Kidney (tissue), 14 donors: ENCODE measurements around the gene COX6A2. TPM values are rescaled to one million over a fixed set of nuclear protein-coding genes. Genes with fewer than 3 reads are reported as not detected.

ENCODE experiments used
- DNase-seq, 5 donors: peaks; one replicate each; pipeline ENCODE4 v3.0.0-alpha.2; 2013 to 2020
- FAIRE-seq: peaks from 2 replicates; lab custom pipeline; 2012; peaks lifted over from hg19 to GRCh38; lab: Jason Lieb, UNC
- H3K27ac ChIP-seq, 2 donors: one replicate each; pipeline ENCODE4 v1.7.0; 2013; ENCODE audit warnings: low read depth in 2 of 2, low read length in 2 of 2, inconsistent platforms in 1 of 2
- H3K27me3 ChIP-seq: one replicate; pipeline ENCODE4 v1.7.1; 2013; ENCODE audit warnings: low read length, inconsistent platforms; ENCODE audit not compliant: control insufficient read depth, insufficient read depth
- H3K36me3 ChIP-seq, 3 donors: one replicate each; pipeline versions ENCODE4 v1.7.0 to v1.7.1; 2013; ENCODE audit warnings: low read length in 3 of 3, control low read depth in 1 of 3, inconsistent platforms in 1 of 3; ENCODE audit not compliant: insufficient read depth in 3 of 3, control insufficient read depth in 2 of 3
- H3K4me1 ChIP-seq, 3 donors: one replicate each; pipeline versions ENCODE4 v1.7.0 to v1.7.1; 2013; ENCODE audit warnings: low read length in 3 of 3, inconsistent platforms in 1 of 3, low read depth in 1 of 3; ENCODE audit not compliant: control insufficient read depth in 2 of 3, insufficient read depth in 2 of 3
- H3K4me3 ChIP-seq, 3 donors: one replicate each; pipeline versions ENCODE4 v1.7.0 to v1.8.1; 2013; ENCODE audit warnings: low read length in 3 of 3, control low read depth in 1 of 3, inconsistent platforms in 1 of 3
- H3K9ac ChIP-seq, 3 donors: one replicate each; pipeline versions ENCODE4 v1.7.0 to v1.7.1; 2013; ENCODE audit warnings: low read length in 3 of 3, control low read depth in 1 of 3, inconsistent platforms in 1 of 3
- H3K9me3 ChIP-seq, 3 donors: one replicate each; pipeline versions ENCODE4 v1.7.0 to v1.7.1; 2013; ENCODE audit warnings: low read length in 3 of 3, control low read depth in 1 of 3, inconsistent platforms in 1 of 3; ENCODE audit not compliant: control insufficient read depth in 2 of 3, insufficient read depth in 1 of 3
- intact Hi-C: fragments of 100-400 bp; cut with DNase I; formaldehyde crosslinking; loops from one replicate; pipeline ENCODE4 v1.11.1; 2022
- polyA plus RNA-seq: library from polyadenylated mRNA; stranded (reverse); fragments of 350-450 nt; fragmentation: Illumina TruSeq; extraction: RNeasy Lipid Tissue Mini Kit (QIAGEN cat#74804); gene quantifications from one replicate; pipeline ENCODE4 v1.2.3, GENCODE V29; 2014; ENCODE audit warnings: low read depth, low replicate concordance; ENCODE audit not compliant: insufficient read depth
- total RNA-seq: library from RNA; stranded (reverse); fragmentation: NEBNext Ultra II Directional; extraction: Animal tissue kit (Norgen Biotek cat#: 25700); gene quantifications from one replicate; pipeline ENCODE4 v1.2.1, GENCODE V29; 2021
- TF ChIP-seq, protein P1 (sequence below): IDR thresholded peaks from 3 replicates; pipeline ENCODE4 v1.5.1; 2012; ENCODE audit warnings: mild to moderate bottlenecking, moderate library complexity, borderline replicate concordance; ENCODE audit not compliant: insufficient read depth; ENCODE audit errors: extremely low read depth
- donor health status: control.
- donor health status: control.
- donor health status: control.
- donor health status: control.
- donor health status: control.
- donor health status: DM: yes; HTN: yes; CAD: no.
- donor health status: Normal renal cell carcinoma (clear cell type).

Gene COX6A2
- total and polyA plus RNA-seq, 2 donors from 2014 or later: 5.5 TPM; not detected in 1

- DNase-seq: peak in 1 of 5 donors; percentile 16
- peak overlapping the region; percentile 51 to 60 for H3K27ac ChIP-seq
- no peak for FAIRE-seq
- intact Hi-C loops: no loop called here
- H3K27me3 ChIP-seq: no peaks in the 10 kb centered on the region
- H3K4me1 ChIP-seq: peaks cover 0 to 7% (median 0%) of the 10 kb centered on the region in 3 donors
- no peaks in the 10 kb centered on the region for H3K9me3 ChIP-seq
- no peak overlapping the region for H3K4me3 ChIP-seq
- TF ChIP-seq, protein P1, sequence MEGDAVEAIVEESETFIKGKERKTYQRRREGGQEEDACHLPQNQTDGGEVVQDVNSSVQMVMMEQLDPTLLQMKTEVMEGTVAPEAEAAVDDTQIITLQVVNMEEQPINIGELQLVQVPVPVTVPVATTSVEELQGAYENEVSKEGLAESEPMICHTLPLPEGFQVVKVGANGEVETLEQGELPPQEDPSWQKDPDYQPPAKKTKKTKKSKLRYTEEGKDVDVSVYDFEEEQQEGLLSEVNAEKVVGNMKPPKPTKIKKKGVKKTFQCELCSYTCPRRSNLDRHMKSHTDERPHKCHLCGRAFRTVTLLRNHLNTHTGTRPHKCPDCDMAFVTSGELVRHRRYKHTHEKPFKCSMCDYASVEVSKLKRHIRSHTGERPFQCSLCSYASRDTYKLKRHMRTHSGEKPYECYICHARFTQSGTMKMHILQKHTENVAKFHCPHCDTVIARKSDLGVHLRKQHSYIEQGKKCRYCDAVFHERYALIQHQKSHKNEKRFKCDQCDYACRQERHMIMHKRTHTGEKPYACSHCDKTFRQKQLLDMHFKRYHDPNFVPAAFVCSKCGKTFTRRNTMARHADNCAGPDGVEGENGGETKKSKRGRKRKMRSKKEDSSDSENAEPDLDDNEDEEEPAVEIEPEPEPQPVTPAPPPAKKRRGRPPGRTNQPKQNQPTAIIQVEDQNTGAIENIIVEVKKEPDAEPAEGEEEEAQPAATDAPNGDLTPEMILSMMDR: no peak
- H3K36me3 ChIP-seq: peaks cover 0 to 10% (median 0%) of the 10 kb centered on the region in 3 donors
- no peak overlapping the region for H3K9ac ChIP-seq
Measured at GRCh38 chr16:31467151-31467773, 39.1 kb upstream of the COX6A2 start.

GRCh38 chr16:31466381-31466841 is 38.3 kb upstream of the COX6A2 start:
- no peaks in the 10 kb centered on the region for H3K27me3 ChIP-seq
- FAIRE-seq (no peak), DNase-seq (peak in 1 of 5 donors; percentile 80)
- peaks cover 0 to 10% (median 2%) of the 10 kb centered on the region in 3 donors for H3K36me3 ChIP-seq
- no peak overlapping the region for H3K9ac ChIP-seq
- H3K27ac ChIP-seq: peak overlapping the region in 1 of 2 donors; percentile 51
- intact Hi-C loops: no loop called here
- peaks cover 0 to 9% (median 0%) of the 10 kb centered on the region in 3 donors for H3K4me1 ChIP-seq
- no peaks in the 10 kb centered on the region for H3K9me3 ChIP-seq
- H3K4me3 ChIP-seq: no peak overlapping the region
- TF ChIP-seq, protein P1: no peak

DNA sequence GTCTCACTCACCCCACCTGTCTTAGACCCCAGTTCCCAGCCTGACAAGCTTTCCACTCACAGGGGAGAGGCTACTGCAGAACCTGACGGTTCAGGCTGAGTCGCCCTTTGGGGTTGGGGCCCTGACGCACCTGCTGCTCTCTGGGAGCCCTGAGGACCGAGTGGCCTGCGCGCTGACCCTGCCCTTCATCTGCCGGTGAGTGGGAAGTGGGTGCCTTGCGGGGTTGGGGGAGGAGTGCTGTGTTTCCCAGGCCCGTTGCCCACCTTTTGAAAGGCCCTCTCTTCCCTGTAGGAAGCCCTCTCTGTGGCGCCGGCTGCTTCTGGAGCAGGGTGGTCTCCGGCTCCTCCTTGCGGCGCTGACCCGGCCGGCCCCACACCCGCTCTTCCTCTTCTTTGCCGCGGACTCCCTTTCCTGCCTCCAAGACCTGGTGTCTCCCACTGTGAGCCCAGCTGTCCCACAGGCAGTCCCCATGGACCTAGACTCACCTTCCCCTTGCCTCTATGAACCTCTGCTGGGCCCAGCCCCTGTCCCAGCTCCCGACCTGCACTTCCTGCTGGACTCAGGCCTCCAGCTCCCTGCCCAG is 37.7 kb upstream of the COX6A2 start:
- peaks cover 0 to 10% (median 2%) of the 10 kb centered on the region in 3 donors for H3K36me3 ChIP-seq

More for the DNA sequence above, 37.7 kb upstream of the COX6A2 start:
- FAIRE-seq (no peak), DNase-seq (peak in 1 of 5 donors; percentile 49)
- Histone ChIP-seq H3K4me3 (no peak overlapping the region), H3K4me1 (peaks cover 0 to 6% (median 0%) of the 10 kb centered on the region in 3 donors), H3K9ac (no peak overlapping the region), H3K27me3 (no peaks in the 10 kb centered on the region), H3K27ac (no peak overlapping the region), H3K9me3 (no peaks in the 10 kb centered on the region)
- TF ChIP-seq, protein P1: no peak
- intact Hi-C loops: no loop called here
